ENCODE measurements around the gene KCMF1.
A peak's percentile ranks its signal among the peaks of the same experiment; 100 is the strongest.

The KCMF1 gene

DNA sequence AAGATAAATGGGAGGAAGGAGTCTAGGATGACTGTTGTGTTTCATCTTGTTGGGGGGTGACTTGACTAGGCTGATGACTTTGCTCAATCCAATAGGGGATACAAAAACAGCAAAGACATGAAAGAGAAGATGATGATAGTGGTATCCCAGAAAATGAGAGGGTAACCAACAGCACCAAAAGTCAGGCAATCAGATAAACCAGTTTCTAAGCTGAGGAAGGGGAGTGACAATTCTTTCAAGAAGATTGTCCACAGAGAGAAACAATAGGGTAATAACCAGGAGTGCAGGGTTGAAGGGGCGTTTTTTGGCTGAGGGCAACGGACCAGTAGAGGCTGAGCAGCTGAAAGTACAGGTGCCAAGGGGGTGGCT lies 7.7 kb upstream of the KCMF1 start:
- TF ChIP-seq ZNF274 (IDR thresholded peaks at IDR 0.05; ENCODE audit: low read depth, low read length) = no peak
- no peak overlapping the region for H3K4me3 ChIP-seq (ENCODE audit: low read length)

DNA sequence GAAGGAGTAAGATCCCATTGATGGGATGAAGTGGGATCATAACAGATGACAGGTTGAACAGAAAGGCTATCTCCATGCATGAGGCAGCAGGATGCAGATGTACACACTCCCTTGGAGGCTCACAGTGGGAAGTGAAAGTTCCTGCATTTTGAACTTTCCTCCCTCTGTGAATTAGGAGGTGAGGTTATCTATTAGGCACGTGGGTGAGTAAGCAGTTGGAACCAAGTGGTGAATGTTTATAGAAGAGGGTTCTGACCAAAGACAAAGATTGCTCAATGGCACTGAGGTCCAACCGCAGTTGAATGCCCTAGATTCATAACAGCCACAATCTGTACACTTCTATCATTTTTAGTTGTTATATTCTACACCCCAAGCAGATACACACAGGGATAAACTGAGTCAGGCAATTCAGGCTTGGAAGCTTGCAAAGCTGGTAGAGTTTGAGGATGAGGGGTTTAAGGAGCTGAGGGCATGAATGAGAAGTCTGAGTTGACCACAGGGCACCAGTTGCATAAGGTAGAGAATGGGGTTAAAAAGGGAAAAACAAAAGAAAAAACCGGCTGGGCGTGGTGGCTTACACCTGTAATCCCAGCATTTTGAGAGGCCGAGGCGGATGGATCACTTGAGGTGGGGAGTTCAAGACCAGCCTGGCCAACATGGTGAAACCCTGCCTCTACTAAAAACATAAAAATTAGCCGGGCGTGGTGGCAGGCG lies 7.1 kb upstream of the KCMF1 start:
- no peak overlapping the region for H3K4me3 ChIP-seq (ENCODE audit: low read length)
- no peak for TF ChIP-seq ZNF274 (IDR thresholded peaks at IDR 0.05; ENCODE audit: low read depth, low read length)

DNA sequence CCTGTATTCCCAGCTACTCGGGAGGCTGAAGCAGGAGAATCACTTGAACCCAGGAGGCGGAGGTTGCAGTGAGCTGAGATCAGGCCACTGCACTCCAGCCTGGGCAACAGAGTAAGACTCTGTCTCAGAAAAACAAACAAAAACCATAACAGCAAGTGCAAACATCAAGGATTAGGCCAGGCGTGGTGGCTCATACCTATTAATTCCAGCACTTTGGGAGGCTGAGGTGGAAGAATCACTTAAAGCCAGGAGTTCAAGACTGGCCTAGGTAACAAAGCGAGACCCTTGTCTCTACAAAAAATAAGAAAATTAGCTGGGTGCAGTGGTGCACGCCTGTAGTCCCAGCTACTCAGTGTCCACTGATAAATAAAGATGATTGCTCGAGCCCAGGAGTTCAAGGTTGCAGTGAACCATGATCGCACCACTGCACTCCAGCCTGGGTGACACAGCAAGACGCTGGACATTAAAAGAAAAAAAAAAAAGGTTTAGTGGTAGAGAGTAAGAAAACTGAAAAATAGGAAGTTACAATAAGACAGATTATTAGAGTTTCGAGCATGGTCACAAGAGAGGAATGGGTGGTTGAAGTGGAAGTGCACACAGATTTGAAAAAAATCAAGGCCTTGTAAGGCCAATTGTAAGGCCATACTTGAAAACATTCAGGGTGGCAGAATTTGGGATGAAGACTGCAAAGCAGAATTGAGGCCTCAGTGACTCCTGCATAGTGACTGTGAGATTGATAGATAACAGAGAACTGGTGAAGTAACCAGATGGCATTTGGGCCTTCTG lies 6.4 kb upstream of the KCMF1 start:
- no peak overlapping the region for H3K4me3 ChIP-seq (ENCODE audit: low read length)
- TF ChIP-seq ZNF274 (IDR thresholded peaks at IDR 0.05; ENCODE audit: low read depth, low read length) = no peak

DNA sequence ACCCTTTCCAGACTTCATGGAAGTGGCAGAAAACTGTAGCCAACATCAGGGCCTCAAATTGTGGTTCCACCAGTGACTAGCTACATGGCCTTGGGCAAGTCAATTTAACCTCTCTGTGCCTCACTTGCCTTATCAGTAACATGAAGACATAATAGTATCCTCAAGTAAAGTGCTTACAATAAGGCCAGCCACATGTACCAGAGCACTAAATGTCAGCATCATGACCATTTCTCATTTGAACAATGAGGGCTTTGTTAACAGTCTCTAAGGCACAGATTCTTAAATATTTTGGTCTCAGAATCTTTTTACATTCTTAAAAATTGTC lies 5.8 kb upstream of the KCMF1 start:
- no peak for TF ChIP-seq ZNF274 (IDR thresholded peaks at IDR 0.05; ENCODE audit: low read depth, low read length)
- no peak overlapping the region for H3K4me3 ChIP-seq (ENCODE audit: low read length)

DNA sequence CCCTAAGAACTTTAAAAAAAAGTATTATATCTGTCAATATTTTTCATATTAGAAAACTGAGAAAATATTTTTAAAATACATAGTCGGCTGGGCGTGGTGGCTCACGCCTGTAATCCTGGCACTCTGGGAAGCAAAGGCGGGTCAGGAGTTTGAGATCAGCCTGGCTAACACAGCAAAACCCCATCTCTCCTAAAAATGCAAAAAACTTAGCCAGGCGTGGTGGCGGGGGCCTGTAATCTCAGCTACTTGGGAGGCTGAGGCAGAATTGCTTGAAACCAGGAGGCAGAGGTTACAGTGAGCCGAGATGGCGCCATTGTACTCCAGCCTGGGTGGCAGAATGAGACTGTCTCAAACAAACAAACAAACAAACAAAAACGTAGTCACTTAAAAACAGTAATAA lies 5.1 kb upstream of the KCMF1 start:
- no peak for TF ChIP-seq ZNF274 (IDR thresholded peaks at IDR 0.05; ENCODE audit: low read depth, low read length)
- no peak overlapping the region for H3K4me3 ChIP-seq (ENCODE audit: low read length)

DNA sequence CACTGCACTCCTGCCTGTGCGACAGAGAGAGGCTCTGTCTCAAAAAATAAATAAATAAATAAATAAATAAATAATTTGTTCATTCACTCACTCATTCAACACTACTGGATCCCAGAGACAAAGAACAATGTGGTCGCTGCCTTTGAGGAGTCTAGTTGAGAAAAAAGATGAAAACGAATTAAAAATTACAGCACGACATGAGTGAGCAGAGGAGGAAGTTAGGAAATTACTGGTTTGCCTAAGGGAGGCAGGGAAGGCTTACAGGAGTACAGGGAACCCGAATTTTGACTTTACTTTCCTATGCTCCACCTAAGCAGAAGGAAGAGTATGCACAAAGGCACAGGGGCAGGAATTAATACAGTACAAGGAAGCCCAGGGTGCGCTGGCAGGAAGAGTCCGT lies 4.2 kb upstream of the KCMF1 start:
- no peak for TF ChIP-seq ZNF274 (IDR thresholded peaks at IDR 0.05; ENCODE audit: low read depth, low read length)
- H3K4me3 ChIP-seq (ENCODE audit: low read length) = no peak overlapping the region

DNA sequence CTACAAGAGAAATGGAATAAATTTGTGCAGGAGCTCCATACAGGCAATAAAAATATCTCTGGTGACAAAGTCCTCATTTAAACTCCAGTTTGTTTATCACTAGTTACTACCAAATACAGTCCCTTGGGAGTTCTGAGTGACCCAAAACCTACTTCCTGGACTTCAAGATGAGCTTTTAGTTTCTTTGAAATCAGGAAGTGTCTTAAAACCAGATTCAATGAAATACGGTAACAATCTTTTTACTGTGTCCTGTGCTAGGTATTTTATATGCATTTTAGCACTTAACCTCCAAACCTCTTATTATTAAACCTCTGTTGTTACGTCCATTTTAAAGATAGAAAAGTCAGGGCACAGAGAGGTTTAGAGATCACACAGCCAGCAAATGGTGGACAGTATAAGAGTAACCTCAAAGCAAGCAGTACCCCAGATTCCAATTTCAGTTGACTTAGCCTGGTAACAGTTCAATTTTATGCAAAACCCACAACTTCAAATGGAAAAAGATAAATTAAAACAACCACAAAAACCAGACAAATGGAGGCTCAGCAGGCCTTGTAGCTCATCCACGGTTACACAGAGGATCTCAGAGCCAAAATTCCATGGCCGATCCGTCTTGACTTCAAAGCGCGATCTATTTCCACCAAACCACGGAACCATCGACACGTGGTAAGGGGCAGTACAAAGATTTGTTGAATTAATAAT lies 1.3 kb upstream of the KCMF1 start:
- no peak for TF ChIP-seq ZNF274 (IDR thresholded peaks at IDR 0.05; ENCODE audit: low read depth, low read length)
- H3K4me3 ChIP-seq (ENCODE audit: low read length) = peak overlapping the region; percentile 99

DNA sequence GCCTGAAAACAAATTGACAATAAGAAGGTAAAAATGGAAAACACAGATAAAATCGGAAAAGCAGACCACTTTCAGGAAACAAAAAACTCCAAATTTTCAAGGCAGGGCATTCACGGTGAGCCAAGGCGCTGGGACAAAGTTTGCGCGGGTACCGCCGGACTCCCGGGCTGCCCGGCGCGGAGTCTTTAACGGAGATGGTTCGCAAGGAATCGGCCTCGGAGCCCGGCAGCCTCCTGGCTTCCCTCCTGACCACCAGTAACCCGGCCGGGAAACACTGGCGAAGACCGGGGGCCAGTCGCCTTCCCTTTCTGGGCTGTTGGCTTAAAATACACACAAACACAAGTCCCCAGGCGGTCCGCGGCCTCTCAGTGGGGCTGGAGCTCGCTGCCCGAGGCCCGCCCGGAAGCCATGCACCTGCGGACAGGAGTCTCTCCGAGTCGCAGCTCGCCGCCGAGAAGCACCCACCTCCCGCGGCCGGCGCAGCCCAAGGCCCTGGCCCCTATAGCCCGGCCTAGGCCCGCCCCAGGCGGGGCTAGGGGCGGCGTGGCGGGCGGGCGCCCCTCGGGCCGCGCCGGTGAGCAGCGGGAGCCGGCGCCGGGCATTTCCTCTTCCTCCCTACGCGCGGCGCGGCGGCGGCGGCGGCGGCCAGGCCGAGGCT lies 622 bp upstream of the KCMF1 start:
- no peak for TF ChIP-seq ZNF274 (IDR thresholded peaks at IDR 0.05; ENCODE audit: low read depth, low read length)
- H3K4me3 ChIP-seq (ENCODE audit: low read length) = peak overlapping the region; percentile 99

DNA sequence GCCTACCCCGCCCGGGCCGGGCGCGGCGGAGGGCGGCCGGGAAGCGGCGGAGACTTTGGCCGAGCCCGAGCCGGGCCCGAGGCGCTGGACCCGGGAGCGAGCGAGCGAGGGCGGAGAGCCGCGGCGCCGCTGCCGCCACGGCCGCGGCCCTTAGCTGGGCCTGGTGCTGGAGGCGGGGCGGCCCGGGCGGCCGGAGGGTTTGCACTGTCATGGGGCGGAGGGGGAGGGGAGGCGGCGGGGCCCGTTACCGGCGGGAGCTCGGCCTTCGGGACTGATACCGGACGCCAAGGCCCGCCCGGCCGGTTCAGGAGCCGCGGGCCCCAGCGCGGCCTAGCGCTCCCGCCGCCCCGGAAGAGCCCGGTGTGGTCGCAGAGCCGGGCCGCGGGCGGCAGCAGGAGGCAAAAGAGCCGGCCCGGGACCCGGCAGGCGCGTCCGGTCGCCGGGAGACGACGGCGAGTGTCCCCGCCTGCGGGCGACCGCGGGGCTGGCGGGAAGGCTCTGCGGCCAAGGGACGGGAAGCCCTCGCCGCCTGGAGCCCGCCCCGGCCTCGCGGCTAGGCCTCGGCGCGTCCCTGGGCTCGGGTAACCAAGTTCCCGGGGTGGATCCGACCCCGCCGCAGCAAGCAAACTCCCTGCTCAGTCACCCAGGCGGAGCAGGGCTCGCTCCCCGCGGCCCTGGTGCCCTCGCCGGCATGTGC lies 697 bp downstream of the KCMF1 start:
- H3K4me3 ChIP-seq (ENCODE audit: low read length) = peak overlapping the region; percentile 98
- TF ChIP-seq ZNF274 (IDR thresholded peaks at IDR 0.05; ENCODE audit: low read depth, low read length) = no peak

DNA sequence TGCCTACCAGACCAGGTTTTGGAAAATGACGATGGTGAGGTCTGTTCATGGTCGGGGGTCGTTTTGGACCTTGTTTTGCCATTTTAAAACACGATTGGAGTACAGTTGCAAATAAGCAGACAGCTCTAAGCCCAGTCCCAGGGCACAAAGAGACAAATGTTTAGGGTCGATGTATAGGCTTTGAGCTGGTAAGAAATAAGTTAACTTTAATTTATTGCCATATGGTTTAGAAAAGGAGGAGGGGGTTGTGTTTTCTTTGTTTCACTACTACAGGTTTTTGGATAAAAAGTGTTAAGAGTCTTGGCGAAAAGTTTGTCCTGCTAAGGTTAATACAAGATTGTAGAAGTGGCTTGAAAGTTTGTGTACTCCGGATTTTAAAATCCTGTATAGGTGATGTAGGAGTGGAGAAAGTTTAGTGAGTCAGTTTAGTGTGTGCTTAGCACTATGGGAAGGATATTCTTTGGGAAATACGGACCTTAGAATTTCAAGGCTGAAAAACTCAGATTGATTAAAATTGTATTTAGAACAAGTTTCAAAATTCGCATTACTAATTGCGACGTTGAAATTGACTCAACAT lies 1.3 kb downstream of the KCMF1 start:
- TF ChIP-seq ZNF274 (IDR thresholded peaks at IDR 0.05; ENCODE audit: low read depth, low read length) = no peak
- peak overlapping the region; percentile 98 for H3K4me3 ChIP-seq (ENCODE audit: low read length)

DNA sequence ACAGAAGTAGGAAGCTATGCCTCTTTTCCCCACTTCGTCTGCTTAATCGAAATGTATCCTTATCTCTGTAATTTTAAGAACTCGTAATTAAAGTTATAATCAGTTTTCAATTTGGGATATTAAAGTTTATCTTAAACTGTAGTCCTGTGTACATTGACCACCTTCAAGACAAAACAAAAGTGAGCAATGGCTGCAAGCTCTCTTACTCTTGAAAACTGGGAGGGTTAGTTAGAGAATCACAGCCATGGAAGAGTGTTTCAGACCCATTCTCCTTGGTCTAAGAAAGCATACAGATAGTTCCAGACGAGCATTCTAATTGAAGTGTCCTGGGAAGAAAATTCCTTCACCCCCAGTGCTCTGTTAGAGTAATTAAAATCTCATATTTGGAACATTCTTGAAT lies 2.0 kb downstream of the KCMF1 start:
- TF ChIP-seq ZNF274 (IDR thresholded peaks at IDR 0.05; ENCODE audit: low read depth, low read length) = no peak
- peak overlapping the region; percentile 98 for H3K4me3 ChIP-seq (ENCODE audit: low read length)

DNA sequence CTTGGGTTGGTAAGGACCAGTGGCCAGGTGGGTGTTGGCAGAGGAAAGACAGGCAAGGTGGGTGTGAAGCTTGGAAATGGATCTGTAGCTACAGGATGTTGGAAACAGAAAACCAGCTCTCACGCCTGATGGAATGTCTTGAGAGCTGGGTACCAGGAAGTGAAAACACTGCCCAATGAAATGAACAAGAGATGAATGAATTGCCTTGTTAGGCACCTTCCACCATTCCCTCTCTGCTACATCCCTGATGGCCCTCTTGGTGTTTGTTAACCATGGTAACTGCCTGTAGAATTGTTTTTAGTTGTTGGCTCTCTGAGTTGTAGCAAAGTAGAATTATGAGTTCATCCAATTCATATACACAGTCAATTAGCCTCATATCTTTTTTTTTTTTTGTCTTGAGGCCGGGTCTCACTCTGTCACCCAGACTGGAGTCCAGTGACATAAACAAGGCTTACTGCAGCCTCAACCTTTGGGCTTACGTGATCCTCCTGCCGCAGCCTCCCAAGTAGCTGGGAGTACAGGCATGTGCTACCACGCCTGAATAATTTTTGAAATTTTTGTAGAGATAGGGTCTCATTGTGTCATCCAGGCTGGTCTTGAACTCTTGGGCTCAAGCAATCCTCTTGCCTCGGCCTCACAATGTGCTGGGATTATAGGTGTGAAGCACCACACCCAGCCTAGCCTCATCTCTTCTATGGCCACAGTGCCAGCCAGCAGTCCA lies 9.5 kb downstream of the KCMF1 start:
- H3K4me3 ChIP-seq (ENCODE audit: low read length) = no peak overlapping the region

DNA sequence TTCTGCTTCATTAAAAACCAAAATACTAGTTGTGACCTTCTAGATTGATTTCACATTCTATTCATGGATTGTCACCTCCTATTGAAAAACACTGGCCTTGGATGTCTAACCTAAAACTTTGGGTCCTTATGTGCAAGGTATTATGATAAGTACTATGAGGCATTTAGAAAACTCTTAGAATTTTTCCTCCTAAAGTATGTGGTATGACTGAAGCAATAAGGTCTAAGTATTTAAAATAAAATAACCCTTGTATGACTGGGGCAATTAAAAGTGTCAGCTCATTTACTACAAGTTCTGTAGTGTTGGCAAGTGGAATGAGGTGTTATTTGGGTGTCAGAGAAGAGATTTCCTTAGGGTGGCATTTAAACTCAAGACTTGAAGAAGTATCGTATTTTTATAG lies 15.1 kb downstream of the KCMF1 start:
- no peak for TF ChIP-seq ZNF274 (IDR thresholded peaks at IDR 0.05; ENCODE audit: low read depth, low read length)
- H3K4me3 ChIP-seq (ENCODE audit: low read length) = no peak overlapping the region

More for the DNA sequence above, 9.5 kb downstream of the KCMF1 start:
- no peak for TF ChIP-seq ZNF274 (IDR thresholded peaks at IDR 0.05; ENCODE audit: low read depth, low read length)
